Myocyte (in vitro differentiated cells): ENCODE data around the gene SGTA. TPM values are rescaled to one million over a fixed set of nuclear protein-coding genes. Genes with fewer than 3 reads are reported as not detected.
"Not testable (repeated sequence)": the region's sequence is repeated elsewhere in the genome, so short reads cannot be mapped to it uniquely, and the experiment has no call there.

Source experiments
- DNase-seq: peaks from one replicate; pipeline ENCODE4 v3.0.0-alpha.2; 2012; ENCODE audit warnings: low read depth
- polyA plus RNA-seq: library from polyadenylated mRNA; unstranded; fragments of >200 nt; gene quantifications from one replicate; pipeline ENCODE4 v1.2.1, GENCODE V29; 2012; ENCODE audit warnings: missing spikeins
- total RNA-seq: library from RNA; depleted of rRNA; stranded (reverse); fragments of >200 nt; gene quantifications from 2 replicates; pipeline ENCODE4 v1.2.3, GENCODE V29; 2014

SGTA gene
- total RNA-seq = 82.5 and 99.4 TPM in 2 replicates
- polyA plus RNA-seq = 88.8 TPM

GRCh38 chr19:2782936-2783780, at the start of gene SGTA:
Gene SGTA, minus strand, starts transcription at chr19:2783273. Its CDS starts 14,205 bp downstream, at chr19:2769068.
- DNase-seq = peak; percentile 99

GRCh38 chr19:2827840-2828489, 44.9 kb upstream of the SGTA start:
- DNase-seq = peak; percentile 9

- no peak for DNase-seq
Observed at GRCh38 chr19:2827022-2827421, 43.9 kb upstream of the SGTA start.

- no peak for DNase-seq
Observed at GRCh38 chr19:2824129-2824528, 41.1 kb upstream of the SGTA start.

DNA sequence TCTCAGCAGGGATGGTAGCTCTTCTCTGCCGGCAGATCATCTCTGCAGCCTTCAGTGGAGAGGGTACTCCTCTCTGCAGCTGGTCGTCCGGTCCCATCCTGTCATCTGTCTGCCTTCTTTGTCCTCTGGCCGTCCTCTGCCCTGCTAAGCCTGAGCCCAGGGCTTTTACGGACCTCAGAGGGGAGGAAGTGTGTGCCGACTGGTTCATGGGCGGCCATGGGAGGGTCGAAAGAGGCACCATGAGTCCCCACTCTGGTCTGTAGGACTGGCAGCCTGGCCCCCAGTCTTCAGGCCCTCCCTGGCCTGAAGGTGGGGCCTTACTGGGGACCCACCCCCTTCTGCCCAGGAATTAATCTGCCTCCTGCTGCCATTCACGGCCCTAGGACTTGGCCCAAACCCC, 40.6 kb upstream of the SGTA start:
- DNase-seq = no peak

GRCh38 chr19:2822846-2823245, 39.8 kb upstream of the SGTA start:
- DNase-seq = no peak

GRCh38 chr19:2820112-2820702, 37.1 kb upstream of the SGTA start:
- DNase-seq = peak; percentile 13

DNA sequence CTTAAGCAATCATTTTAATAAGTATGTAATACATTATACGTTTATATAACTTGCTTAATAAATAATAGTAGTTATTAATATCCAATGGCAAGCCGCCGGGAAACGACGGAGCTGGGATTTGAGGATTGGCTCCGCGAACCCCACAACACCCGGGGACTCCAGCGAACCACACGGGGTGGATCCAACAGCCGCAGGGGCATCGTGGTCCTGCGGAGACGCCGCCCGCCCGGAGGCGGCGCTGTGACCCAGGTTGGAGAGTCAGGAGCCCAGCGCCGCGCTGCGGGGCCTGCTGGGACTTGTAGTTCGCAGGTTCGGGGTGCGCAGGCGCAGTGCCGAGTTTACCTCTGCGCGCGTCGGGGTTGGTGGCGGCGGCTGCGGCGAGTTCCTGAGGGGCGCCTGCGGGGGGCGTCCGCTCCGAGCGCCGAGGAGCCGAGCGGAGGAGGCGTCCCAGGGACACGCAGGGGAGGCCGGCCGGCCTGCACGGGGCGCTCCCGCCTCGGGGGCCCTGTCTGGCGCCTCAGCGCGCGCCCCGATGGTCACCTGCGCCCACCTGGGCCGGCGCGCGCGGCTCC, 36.6 kb upstream of the SGTA start, which contains the start of gene ZNF554:
Gene ZNF554 (plus strand): TSS at position 329 of the 572 bp plus-strand sequence. CDS start 204 bp downstream, at position 533.
- peak; percentile 93 for DNase-seq

GRCh38 chr19:2817237-2817829, 34.3 kb upstream of the SGTA start:
- DNase-seq = not testable (repeated sequence)

GRCh38 chr19:2816641-2817040, 33.6 kb upstream of the SGTA start:
- DNase-seq = no peak

GRCh38 chr19:2815923-2816322, 32.9 kb upstream of the SGTA start:
- DNase-seq = no peak

GRCh38 chr19:2815191-2815614, 32.1 kb upstream of the SGTA start:
- DNase-seq = no peak

DNA sequence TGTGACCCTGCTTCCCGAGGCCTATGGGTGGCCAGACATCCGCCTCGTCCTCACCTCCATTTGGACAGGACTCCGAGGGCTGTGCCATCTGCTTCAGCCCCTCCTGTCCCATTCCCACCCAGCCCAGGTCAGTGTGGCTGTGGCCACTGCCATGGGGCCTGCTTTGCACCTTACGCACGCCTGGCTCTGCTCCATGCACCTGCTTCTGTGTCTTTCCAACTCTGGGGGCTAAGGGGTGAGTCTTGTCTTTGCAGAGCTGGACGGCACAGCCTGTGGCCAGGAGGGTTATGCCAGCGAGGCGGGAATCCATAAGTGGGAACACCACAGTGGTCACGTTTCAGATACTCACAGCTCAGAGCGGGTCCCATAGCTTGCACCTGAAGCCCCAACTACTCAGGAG, 31.4 kb upstream of the SGTA start:
- no peak for DNase-seq

DNA sequence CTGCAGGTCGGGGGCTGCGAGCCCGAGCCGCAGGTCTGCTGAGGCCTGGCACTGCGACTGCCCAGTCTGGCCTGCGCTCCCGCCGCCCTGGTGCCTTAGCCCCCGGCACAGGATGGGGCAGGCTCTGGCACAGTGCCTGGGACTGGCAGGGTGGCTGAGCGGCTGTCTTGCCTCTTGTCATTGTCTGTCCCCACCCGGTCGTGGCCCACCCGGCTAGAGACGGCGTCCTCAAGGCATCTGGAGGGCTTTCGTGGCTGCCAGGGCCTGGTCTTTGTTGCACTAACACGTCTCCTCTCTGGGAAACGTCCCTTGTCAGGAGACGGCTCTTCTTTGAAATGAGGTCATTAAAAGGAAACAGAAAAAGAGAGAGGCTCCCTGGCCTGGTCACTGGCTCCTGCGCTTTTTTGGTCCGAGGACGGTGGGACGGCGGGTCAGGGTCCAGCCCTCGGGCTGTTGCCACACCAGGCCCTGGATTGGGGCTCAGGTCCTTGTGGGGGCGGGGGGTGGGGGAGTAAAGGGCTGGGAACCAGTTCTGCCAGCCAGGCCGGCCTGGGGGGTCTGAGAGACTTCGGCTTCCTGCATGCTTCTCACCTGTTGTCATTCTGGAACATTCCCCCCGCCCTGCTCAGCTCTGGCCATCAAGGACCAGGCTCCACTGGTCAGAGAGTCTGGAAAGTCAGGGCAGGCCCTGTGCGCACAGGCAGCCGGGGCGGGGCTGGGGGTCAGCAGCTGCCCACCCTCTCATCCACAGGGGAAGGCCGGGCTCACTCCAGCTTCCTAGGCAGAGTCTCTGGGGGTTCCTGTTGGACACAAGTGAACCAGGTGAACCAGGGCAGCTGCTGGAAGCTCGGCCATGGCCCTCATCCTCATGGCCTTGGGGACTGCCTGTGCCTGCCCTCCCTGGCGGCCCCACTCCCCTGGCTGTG, 30.4 kb upstream of the SGTA start:
- DNase-seq = no peak

DNA sequence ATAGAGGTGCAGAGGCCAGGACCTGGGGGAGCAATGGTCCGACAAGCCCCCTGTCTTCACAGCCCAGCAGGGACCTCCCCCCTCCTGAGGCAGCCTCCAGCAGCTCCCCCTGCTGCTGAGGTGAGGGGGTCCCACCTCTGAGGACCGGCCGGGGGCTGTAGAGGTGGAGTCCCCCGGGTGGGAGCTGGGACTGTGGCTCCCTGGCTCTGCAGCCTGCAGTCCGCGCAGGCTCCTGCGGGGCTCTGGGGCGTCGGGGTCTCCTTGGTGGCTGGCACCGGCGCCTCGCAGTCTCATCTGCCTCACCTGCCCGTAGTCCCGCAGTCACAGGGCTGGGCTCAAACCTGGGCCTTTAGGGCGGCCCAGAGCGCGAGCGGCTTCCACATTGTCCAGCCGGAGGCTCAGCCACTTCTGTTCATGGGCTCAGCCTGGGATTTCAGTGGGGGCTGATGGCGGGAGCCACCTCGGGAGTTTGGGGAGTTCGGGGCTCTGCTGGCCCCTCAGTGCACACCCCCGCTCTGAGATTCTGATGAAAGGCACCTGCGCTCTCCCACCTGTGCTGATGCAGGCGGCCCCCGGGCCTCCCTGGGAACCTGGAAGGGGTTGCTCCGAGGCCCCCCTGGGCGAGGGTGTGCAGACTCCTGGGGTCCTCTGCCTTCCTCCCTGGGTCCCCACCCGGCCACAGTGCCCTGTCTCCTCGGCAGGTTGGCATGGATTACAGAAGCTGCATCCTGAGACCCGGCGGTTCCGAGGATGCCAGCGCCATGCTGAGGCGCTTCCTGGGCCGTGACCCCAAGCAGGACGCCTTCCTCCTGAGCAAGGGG, 29.6 kb upstream of the SGTA start:
- DNase-seq = no peak

DNA sequence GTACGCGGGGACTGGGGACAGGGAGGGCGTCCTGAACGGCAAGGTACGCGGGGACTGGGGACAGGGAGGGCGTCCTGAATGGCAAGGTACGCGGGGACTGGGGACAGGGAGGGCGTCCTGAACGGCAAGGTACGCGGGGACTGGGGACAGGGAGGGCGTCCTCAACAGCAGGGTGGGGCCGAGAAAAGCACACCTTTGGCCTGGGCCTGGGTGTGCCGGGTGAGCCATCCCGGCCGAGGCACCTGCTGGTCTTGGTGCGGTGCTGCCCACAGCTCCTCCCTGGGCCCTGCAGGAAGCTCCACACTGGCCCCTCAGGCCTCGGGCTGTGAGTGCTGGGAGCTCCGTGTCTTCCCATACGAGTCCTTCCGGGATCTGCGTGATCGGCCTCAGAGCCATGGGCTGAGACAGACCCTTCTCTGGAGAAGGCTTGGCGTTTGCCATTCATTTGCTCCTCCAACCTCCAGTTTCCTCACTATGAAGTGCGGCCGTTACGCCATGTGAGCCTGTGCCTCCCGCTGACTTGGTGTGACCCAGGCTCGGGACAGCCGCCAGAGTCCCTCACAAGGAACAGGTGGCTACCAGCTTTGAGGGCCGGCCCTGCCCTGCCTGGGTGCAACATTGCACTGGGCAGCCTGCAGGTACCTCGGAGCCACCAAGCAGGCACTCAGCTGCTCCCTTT, 28.8 kb upstream of the SGTA start:
- DNase-seq = peak; percentile 51

- no peak for DNase-seq
Observed at GRCh38 chr19:2811221-2811722, 28.2 kb upstream of the SGTA start.
